Measurements from ENCODE around the gene S100A9.

GRCh38 chr1:153343040-153343681, 14.5 kb upstream of the S100A9 start:
- no peak for TF ChIP-seq JUNB (IDR thresholded peaks at IDR 0.05; ENCODE audit: unreplicated experiment)
- no peak for TF ChIP-seq CTCF (conservative IDR thresholded peaks at IDR 0.05; ENCODE audit: low read depth in 2 of 2)
- TF ChIP-seq POLR2AphosphoS5 (IDR thresholded peaks at IDR 0.05; ENCODE audit: low read depth), result no peak
- TF ChIP-seq EZH2phosphoT487 (IDR thresholded peaks at IDR 0.05; ENCODE audit: unreplicated experiment), result no peak
- no peak for TF ChIP-seq REST (IDR thresholded peaks at IDR 0.05; ENCODE audit: unreplicated experiment)
